Endodermal cell (in vitro differentiated cells): ENCODE measurements around the gene GGN. TPM values are rescaled to one million over a fixed set of nuclear protein-coding genes. Genes with fewer than 3 reads are reported as not detected.
A peak's percentile ranks its signal among the peaks of the same experiment; 100 is the strongest.

Experiments used
- DNase-seq: peaks from one replicate; pipeline ENCODE4 v3.0.0-alpha.2; 2017
- H3K27ac ChIP-seq: 2 replicates; pipeline ENCODE4 v1.5.1; 2013; ENCODE audit warnings: mild to moderate bottlenecking, low read depth, low read length, moderate library complexity
- H3K27me3 ChIP-seq: 2 replicates; pipeline ENCODE4 v1.6.1; 2013; ENCODE audit warnings: mild to moderate bottlenecking, low read length, moderate library complexity; ENCODE audit not compliant: insufficient read depth, control insufficient read depth, poor library complexity, severe bottlenecking
- H3K36me3 ChIP-seq: 2 replicates; pipeline ENCODE4 v1.7.0; 2013; ENCODE audit warnings: mild to moderate bottlenecking, low read length, moderate library complexity; ENCODE audit not compliant: control insufficient read depth, insufficient read depth
- H3K4me1 ChIP-seq: one replicate; pipeline ENCODE4 v1.7.0; 2013; ENCODE audit warnings: low read length; ENCODE audit not compliant: control insufficient read depth, insufficient read depth
- H3K4me3 ChIP-seq: 2 replicates; pipeline ENCODE4 v1.5.1; 2013; ENCODE audit warnings: mild to moderate bottlenecking, low read length, moderate library complexity
- H3K9ac ChIP-seq: 2 replicates; pipeline ENCODE4 v1.6.1; 2013; ENCODE audit warnings: mild to moderate bottlenecking, low read length, moderate library complexity; ENCODE audit not compliant: poor library complexity, severe bottlenecking; ENCODE audit errors: extremely low read depth
- H3K9me3 ChIP-seq: 2 replicates; pipeline ENCODE4 v1.6.1; 2013; ENCODE audit warnings: mild to moderate bottlenecking, low read length, moderate library complexity; ENCODE audit not compliant: control insufficient read depth
- H3K27ac Mint-ChIP-seq: 2 replicates; pipeline ENCODE4 v1.8.0; 2020; ENCODE audit warnings: mixed read lengths
- H3K27me3 Mint-ChIP-seq: 2 replicates; pipeline ENCODE4 v1.8.0; 2021; ENCODE audit warnings: mild to moderate bottlenecking, mixed read lengths; ENCODE audit not compliant: insufficient read depth
- H3K36me3 Mint-ChIP-seq: 2 replicates; pipeline ENCODE4 v1.8.0; 2020; ENCODE audit warnings: low read depth, mixed read lengths
- H3K4me1 Mint-ChIP-seq: 2 replicates; pipeline ENCODE4 v1.8.0; 2020; ENCODE audit warnings: mixed read lengths
- H3K4me3 Mint-ChIP-seq: 2 replicates; pipeline ENCODE4 v1.8.0; 2020; ENCODE audit warnings: mild to moderate bottlenecking, moderate library complexity, mixed read lengths
- H3K9me3 Mint-ChIP-seq: 2 replicates; pipeline ENCODE4 v1.8.0; 2020; ENCODE audit warnings: mild to moderate bottlenecking, mixed read lengths
- CTCF ChIP-seq: fragments of 200-600 bp; sonication (generic); conservative IDR thresholded peaks from 2 replicates; pipeline ENCODE4 v1.5.0; 2021; ENCODE audit warnings: antibody characterized with exemption, mild to moderate bottlenecking
- WGBS, 2 experiments: methylation state at CpG; one replicate each; pipeline versions ENCODE4 v1.1.5 to v1.1.7; 2013; ENCODE audit warnings: missing lambda C conversion rate in 2 of 2, mixed read lengths in 1 of 2; ENCODE audit not compliant: insufficient coverage in 1 of 2, insufficient read length in 1 of 2; 5-methylcytosine and 5-hydroxymethylcytosine counted together
- total RNA-seq, 2 donors: library from RNA; stranded (reverse); fragmentation: NEBNext Ultra II Directional in 1 of 2; extraction: Animal tissue kit (Norgen Biotek cat#: 25700) in 1 of 2; gene quantifications; 2 replicates in 1 of 2; 3 replicates in 1 of 2; pipeline ENCODE4 v1.2.1, GENCODE V29; 2021

GGN gene
- total RNA-seq, 2 donors from 2014 or later = 0.99 to 2.1 TPM

GRCh38 chr19:38385804-38386257 lies 2.0 kb downstream of the GGN start:
- no peak overlapping the region for H3K9ac ChIP-seq
- no peak overlapping the region for H3K4me3 Mint-ChIP-seq
- peaks cover 38% of the 10 kb centered on the region for H3K36me3 Mint-ChIP-seq
- no peaks in the 10 kb centered on the region for H3K27me3 ChIP-seq
- peaks cover 8% of the 10 kb centered on the region for H3K4me1 Mint-ChIP-seq
- 92 to 94% methylated on average over 13 to 40 of the region's 40 CpGs for WGBS, 2 experiments
- DNase-seq = peak; percentile 87
- peaks cover 30% of the 10 kb centered on the region for H3K36me3 ChIP-seq
- no peak for TF ChIP-seq CTCF
- H3K4me3 ChIP-seq = no peak overlapping the region
- no peak overlapping the region for H3K27ac Mint-ChIP-seq
- H3K4me1 ChIP-seq = peaks cover 2% of the 10 kb centered on the region
- H3K27me3 Mint-ChIP-seq = peaks cover 34% of the 10 kb centered on the region
- no peaks in the 10 kb centered on the region for H3K9me3 ChIP-seq
- H3K9me3 Mint-ChIP-seq = no peaks in the 10 kb centered on the region
- no peak overlapping the region for H3K27ac ChIP-seq

- no peak overlapping the region for H3K27ac Mint-ChIP-seq
- H3K36me3 Mint-ChIP-seq = peaks cover 41% of the 10 kb centered on the region
- no peak overlapping the region for H3K4me3 ChIP-seq
These were observed 2.6 kb downstream of the GGN start for GRCh38 chr19:38385057-38385803.

More at GRCh38 chr19:38385057-38385803, 2.6 kb downstream of the GGN start:
- TF ChIP-seq CTCF = no peak
- Histone ChIP-seq H3K4me1 (peaks cover 2% of the 10 kb centered on the region), H3K9ac (no peak overlapping the region), H3K36me3 (peaks cover 32% of the 10 kb centered on the region), H3K27ac (no peak overlapping the region), H3K27me3 (no peaks in the 10 kb centered on the region), H3K9me3 (no peaks in the 10 kb centered on the region)
- no peak for DNase-seq
- Mint-ChIP-seq H3K27me3 (peaks cover 33% of the 10 kb centered on the region), H3K9me3 (no peaks in the 10 kb centered on the region), H3K4me3 (no peak overlapping the region), H3K4me1 (peaks cover 8% of the 10 kb centered on the region)
- WGBS, 2 experiments = 95 to 97% methylated on average over 13 to 40 of the region's 40 CpGs
